GM12865 (cell line): ENCODE data around the gene DENND5A.
"Not testable (repeated sequence)": the region's sequence is repeated elsewhere in the genome, so short reads cannot be mapped to it uniquely, and the experiment has no call there.

Experiments used
- DNase-seq: peaks from one replicate; pipeline ENCODE4 v3.0.0; 2010; ENCODE audit warnings: low read depth
- H3K4me3 ChIP-seq: 2 replicates; pipeline ENCODE4 v1.5.1; 2011; ENCODE audit warnings: mild to moderate bottlenecking, low read depth, low read length, control low read depth
- CTCF ChIP-seq: IDR thresholded peaks from 2 replicates; pipeline ENCODE4 v1.5.1; 2011; ENCODE audit warnings: low read length, control low read depth, low read depth, inconsistent platforms; ENCODE audit not compliant: insufficient read depth; ENCODE audit errors: missing control alignments

The DENND5A gene

GRCh38 chr11:9177438-9178091 lies 87.6 kb downstream of the DENND5A start:
- no peak overlapping the region for H3K4me3 ChIP-seq
- DNase-seq = no peak
- TF ChIP-seq CTCF = no peak

GRCh38 chr11:9176550-9176949 lies 88.6 kb downstream of the DENND5A start:
- DNase-seq = no peak
- no peak overlapping the region for H3K4me3 ChIP-seq
- TF ChIP-seq CTCF = no peak

DNA sequence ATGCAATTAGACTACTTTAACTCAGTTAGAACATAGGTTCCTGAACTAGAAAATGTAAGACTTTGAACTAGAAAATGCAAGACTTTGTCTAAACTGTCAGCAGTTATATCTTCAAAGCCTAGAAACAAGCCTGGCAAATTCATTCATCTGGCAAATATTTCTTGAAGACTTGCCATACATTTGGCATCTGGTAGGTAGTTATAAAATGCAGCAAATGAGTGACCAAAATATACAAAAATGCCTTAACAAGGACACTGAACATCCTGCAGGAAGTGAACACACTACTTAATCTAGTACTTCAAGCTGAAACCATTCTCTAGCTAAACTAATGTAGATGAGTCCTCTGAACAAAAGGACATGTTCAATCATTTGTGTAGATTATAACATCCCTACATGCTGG lies 89.0 kb downstream of the DENND5A start:
- TF ChIP-seq CTCF = no peak
- DNase-seq = no peak
- H3K4me3 ChIP-seq = no peak overlapping the region

DNA sequence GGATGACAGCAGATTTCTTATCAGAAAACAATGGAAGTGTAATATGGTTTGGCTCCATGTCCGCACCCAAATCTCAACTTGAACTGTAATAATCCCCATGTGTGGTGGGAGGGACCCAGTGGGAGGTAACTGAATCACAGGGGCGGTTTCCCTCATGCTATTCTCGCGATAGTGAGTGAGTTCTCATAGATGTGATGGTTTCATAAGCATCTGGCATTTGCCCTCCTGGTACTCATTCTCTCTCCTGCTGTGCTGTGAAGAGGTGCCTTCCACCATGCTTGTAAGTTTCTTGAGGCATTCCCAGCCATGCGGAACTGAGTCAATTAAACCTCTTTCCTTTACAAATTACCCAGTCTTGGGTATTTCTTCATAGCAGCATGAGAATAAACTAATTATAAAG lies 92.8 kb downstream of the DENND5A start:
- TF ChIP-seq CTCF = no peak
- no peak for DNase-seq
- no peak overlapping the region for H3K4me3 ChIP-seq

GRCh38 chr11:9170450-9170849 lies 94.7 kb downstream of the DENND5A start:
- no peak for TF ChIP-seq CTCF
- no peak overlapping the region for H3K4me3 ChIP-seq
- no peak for DNase-seq

DNA sequence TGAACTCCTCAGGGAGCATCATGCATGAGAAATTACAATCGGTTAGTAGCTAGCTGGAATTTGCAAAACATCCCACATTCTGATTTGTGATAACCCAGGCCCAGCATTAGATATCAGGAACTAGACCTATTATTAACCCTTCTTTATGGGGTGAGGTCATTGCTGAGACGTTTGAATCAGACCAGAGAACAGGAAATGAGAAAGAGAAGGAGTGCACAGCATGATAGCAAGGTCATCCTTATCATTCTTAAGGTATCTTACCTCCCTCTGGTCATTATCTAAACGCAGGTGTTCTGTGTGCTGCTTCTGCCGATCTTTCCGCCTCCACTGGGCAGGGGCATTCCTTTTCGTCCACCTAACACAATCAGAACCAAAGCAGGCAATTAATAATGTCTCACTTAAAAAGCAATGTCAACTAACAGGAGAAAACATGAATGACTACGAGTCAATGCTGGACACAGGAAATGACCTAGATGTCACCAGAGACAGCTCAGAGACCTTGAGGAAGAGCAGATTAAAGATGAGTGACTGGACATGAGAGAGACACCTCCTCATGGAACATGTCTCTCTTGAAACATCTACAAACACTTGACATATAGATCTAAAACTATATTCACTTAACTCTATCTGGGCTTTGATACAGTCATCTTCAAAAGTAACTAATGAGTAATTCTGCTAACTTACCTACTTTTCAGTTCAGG lies 95.4 kb downstream of the DENND5A start:
- no peak overlapping the region for H3K4me3 ChIP-seq
- peak; percentile 11 for DNase-seq
- TF ChIP-seq CTCF = no peak

GRCh38 chr11:9161991-9162390 lies 103.2 kb downstream of the DENND5A start:
- not testable (repeated sequence) for H3K4me3 ChIP-seq, DNase-seq
